GM20000 (cell line): ENCODE measurements around the gene SEL1L.

Experiments
- DNase-seq: peaks from one replicate; pipeline ENCODE4 v3.0.0; 2012; ENCODE audit warnings: low spot score
- CTCF ChIP-seq: IDR thresholded peaks from 2 replicates; pipeline ENCODE4 v1.5.1; 2012; ENCODE audit warnings: mild to moderate bottlenecking, control low read depth; ENCODE audit errors: extremely low read depth, missing control alignments

SEL1L gene

GRCh38 chr14:81429028-81429427 lies 104.6 kb downstream of the SEL1L start:
- no peak for DNase-seq
- no peak for TF ChIP-seq CTCF

GRCh38 chr14:81427348-81428058 lies 106.2 kb downstream of the SEL1L start:
- DNase-seq: no peak
- no peak for TF ChIP-seq CTCF

- no peak for TF ChIP-seq CTCF
- no peak for DNase-seq
Observed at GRCh38 chr14:81423504-81423903, 110.1 kb downstream of the SEL1L start.
